Activated CD8-positive, alpha-beta memory T cell treated with anti-CD3 and anti-CD28 coated beads for 4 hours (primary cell): ENCODE data around the gene DENND1B.
A peak's percentile ranks its signal among the peaks of the same experiment; 100 is the strongest.
"Not testable (repeated sequence)": the region's sequence is repeated elsewhere in the genome, so short reads cannot be mapped to it uniquely, and the experiment has no call there.

Experiments used
- DNase-seq, 2 donors: peaks; one replicate each; pipeline ENCODE4 v3.0.0-alpha.2; 2020; ENCODE audit warnings: low read depth in 2 of 2

DENND1B gene

DNA sequence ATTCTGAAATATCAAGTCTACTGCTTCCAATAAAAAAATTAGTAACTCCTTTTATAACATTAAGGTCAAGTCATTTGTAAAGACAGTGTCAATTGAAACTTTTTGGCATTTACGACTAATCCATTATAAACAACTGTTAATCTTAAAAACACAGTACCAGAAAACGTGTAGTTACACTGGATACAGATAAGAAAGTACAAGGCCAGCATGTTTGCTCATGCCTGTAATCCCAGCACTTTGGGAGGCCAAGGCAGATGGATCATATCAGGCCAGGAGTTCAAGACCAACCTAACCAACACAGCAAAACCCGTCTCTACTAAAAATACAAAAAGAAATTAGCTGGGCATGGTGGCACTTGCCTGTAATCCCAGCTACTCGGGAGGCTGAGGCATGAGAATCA is 29.4 kb downstream of the DENND1B start:
- DNase-seq: no peak

DNA sequence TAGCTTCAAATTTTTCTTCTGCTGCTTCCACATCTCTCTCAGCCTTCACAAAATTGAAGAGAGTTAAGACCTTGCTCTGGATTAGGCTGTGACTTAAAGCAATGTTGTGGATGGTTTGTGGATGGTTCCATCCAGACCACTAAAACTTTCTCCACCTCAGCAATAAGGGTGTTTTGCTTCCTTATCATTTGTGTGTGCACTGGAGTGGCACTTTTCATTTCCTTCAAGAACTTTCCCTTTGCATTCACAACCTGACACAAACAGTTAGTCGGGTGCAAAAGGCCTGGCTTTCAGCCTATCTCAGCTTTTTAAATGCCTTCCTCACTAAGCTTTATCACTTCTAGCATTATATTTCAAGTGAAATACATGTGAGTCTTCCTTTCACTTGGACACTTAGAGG is 30.3 kb downstream of the DENND1B start:
- DNase-seq: no peak

DNA sequence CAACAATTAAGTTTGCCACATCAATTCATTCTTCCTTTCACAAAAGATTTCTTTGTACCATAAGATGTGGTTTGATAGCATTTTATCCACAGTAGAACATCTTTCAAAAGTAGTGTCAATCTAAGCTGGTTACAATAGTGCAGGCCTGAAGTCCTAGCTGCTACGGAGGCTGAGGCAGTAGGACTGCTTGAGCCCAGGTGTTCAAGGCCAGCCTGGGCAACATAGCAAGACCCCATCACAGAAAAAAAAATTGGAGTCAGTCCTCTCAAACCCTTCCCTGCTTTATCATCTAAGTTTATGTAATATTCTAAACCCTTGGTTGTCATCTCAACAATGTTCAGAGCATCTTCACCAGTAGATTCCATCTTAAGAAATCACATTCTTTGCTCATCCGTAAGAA is 31.7 kb downstream of the DENND1B start:
- DNase-seq: no peak

DNA sequence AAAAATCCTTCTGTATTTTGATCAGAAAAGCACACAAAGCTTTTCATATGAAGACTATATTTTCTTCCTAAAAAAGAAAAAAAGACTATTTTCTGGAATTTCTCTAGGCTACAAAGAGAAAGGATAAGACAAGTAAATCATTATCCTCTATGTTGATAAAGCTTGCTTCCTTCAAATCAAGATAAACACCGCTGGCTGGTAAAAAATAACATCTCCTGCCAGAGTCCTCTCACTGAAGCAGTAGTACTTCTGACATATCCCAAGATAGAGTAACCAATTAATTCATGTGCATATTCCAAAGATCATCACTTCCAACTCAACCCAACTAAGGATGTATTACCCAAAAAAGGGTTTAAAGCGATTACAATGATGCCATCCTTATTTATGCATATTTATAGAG is 34.3 kb downstream of the DENND1B start:
- no peak for DNase-seq

DNA sequence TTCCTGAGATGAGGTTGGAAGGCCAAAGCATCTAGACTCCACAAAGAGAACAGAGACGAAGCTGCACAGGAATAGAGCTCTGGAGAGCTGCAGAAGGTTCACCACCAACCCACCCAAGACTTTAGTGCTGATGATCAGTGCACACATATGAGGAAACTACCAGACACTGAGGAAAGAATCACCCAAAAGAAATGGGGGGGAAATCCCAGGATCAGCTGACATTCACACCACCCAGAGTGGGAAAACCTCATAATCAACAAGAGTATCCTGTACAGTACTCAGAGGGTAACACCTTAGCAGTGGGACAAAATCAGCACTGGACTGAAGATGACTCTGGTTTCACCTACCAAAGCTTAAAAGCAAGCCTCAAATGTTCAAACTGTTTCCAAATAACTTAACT is 36.4 kb downstream of the DENND1B start:
- peak in 1 of 2 donors; percentile 0 for DNase-seq

DNA sequence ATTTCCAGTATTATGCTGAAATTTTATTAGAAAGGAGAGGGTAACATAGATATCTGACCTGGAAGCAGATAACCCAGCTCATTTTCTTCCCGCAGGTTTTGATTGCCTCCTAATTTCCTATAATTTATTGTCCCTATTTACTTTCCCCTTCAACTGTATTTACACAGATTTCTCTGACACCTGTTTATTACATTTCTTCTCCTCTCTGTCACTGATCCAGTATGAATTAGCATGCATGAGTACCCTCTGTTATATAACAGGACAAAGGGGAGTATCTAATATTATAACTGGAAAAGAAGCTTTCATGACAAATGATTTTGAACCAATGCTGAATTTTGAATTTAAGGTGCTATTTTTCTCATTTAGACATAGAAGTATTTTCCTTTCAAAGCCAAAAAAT is 37.4 kb downstream of the DENND1B start:
- no peak for DNase-seq

DNA sequence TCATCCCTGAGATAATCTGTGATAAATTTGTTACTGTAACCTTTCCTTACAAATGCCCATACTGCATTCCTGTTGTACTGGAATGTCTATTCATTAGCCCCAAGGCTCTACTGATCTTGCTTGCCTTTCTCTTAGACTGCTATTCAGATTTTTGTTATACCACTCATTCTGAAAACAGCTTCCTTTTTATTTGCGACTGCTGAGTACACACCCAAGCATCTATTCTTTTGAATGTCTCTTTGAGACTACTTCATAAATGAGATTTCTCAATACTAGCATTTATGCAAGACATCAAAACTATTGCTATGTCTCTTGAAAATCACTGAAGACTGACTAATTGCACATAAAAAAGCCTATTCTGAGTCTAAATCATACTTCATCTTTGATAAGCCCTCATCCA is 38.6 kb downstream of the DENND1B start:
- DNase-seq: no peak

DNA sequence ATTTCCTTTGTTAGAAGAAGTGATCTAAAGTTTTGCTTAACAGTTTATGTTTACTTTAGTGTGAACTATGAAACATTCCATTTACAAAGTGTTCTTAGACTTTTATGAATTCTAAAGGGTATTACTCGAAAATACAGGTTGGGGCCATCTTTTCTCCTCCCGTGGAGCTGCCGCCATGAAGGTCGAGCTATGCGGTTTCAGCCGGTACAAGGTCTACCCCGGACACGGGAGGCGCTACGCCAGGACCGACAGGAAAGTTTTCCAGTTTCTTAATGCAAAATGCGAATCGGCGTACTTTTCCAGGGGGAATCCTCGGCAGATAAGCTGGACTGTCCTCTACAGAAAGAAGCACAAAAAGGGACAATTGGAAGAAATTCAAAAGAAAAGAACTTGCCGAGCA is 39.8 kb downstream of the DENND1B start:
- DNase-seq: no peak

DNA sequence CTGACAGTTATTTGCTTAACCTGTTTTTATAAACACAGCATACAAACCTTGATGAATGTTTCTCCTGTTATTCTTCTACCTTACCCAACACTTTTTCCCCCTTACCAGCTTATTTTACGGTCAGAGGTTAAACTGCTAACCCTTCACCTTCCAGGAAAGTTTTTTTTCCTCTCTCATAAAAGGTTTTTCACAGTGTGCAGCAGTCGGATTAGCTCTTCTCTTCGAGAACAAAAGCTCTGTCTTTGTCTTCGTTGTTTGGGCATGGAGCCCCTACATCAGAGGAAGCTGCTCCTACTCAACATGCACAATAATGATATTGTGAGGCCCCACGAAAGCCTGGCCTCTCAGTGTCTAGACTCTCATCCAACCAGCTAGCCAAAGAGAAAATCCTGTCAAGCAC is 42.0 kb downstream of the DENND1B start:
- no peak for DNase-seq

DNA sequence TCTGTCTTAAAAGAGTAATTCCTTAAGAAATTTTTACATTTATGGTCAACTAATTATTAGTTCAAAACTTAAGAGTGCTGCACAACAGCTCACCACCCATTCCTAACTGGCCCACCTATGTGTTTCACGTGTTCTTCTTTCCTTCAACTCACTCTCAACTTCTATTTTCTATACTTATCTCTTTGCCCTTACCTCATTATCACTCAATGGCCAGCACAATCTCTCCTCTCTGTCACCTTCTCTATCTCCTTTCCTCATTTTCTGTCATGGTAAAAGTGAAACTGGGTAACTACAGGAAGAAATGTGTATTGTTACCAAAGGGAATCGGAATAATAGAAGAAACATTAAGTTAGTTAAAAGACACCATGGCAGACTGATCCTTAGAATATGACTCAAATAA is 43.1 kb downstream of the DENND1B start:
- no peak for DNase-seq

DNA sequence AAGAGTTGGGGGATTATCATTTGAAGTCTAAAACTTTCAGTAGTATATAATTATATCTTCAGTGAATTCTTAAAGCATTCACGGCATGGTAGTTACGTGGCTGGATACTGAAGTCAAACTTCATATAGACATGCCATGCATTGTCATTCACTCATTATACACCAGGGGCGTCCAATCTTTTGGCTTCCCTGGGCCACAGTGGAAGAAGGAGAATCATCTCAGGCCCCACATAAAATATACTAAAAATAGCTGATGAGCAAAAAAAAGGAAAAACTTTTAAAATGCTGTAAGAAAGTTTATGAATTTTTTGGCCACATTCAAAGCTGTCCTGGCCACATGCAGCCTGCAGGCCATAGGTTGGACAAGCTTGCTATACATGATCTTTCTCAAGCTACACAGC is 43.8 kb downstream of the DENND1B start:
- no peak for DNase-seq

DNA sequence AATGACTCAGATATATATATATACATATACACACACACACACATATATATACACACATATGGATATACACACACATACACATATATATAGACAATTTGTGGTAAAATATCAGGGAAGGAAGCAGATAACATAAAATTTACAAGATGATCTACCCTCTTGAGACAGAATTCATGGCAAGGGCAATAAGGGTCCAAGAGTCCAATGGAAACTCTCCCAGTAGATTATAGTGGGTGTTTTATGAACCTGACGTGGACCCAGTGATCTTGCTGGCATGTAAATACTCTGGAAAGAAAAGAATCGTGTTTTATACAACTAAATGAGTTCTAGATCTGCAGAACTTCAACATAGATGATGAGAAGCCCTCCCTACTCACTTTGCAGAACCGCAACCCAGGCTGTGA is 49.3 kb downstream of the DENND1B start:
- no peak for DNase-seq

DNA sequence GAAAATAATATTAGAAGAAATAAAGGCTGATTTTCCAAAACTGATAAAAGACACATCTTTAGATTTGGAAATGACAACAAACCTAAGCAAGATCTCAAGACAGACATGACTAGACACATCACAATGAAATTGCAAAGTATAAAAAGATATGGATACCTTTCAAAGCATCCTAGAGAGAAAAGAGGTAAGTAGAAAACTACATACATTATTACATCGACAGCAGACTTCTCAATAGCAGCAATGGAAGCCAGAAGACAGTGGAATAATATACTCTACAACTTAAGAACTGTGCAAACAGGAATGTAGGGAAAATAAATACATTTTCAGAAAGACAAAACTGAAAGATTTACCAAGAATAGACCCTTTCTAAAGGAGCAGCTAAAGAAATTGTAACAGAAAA is 50.2 kb downstream of the DENND1B start:
- no peak for DNase-seq

DNA sequence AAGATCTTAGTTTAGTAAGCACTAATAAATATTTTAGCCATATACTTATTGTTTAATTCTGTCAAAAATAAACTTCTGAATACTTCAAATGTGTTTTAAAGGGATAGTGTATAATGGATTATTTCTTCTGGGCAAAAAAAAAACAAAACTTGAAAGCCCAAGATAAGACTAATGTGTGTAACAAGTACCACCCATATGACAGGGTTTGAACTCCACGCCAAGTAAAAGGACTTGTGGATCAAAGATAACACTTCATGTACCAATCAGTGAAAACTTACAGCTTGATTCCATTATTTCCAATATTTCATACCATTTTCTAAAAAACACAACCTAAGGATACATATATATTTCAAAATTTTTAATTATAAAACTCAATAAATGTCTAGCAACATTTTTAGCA is 59.5 kb downstream of the DENND1B start:
- DNase-seq: no peak

DNA sequence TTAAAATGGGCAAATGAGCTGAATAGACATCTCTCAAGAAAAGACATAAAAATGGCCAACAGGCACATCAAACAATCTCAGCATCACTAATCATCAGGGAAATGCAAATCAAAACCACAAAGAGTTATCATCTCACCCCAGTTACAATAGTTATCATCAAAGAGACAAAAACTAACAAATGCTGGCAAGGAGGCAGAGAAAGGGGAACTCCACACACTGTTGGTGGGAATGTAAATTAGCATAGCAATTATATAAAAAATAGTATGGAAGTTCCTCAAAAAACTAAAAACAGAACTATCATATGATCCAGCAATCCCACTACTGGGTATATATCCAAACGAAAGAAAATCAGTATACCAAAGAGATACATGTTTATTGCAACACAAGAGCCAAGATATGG is 68.7 kb downstream of the DENND1B start:
- no peak for DNase-seq

DNA sequence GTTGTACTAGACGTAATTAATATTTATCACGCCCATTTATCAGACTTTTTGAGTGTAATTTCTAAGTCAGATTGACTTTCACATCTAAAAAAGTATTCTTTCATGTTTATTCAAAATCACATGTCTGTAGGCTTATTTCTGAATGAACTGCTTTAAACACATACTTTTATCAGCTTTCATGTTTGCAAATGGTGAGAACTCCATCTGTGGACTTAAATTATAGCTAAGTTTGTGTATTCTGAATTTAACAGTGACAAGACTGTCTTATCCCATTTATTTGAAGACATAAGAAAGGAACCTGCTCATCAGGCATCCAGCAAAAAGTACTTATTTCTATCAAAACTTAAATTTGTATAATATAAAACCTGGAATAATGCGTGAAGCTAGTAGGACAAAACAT is 69.3 kb downstream of the DENND1B start:
- DNase-seq: no peak

DNA sequence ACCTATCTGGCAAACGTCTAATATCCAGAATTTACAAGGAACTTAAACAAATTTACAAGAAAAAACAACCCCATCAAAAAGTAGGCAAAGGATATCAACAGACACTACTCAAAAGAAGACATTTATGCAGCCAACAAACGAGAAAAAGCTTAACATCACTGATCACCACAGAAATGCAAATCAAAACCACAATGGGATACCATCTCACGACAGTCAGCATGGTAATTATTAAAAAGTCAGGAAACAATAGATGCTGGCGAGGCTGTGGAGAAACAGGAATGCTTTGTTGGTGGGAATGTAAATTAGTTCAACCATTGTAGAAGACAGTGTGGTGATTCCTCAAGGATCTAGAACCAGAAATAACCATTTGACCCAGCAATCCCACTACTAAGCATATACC is 74.6 kb downstream of the DENND1B start:
- DNase-seq: not testable (repeated sequence)

DNA sequence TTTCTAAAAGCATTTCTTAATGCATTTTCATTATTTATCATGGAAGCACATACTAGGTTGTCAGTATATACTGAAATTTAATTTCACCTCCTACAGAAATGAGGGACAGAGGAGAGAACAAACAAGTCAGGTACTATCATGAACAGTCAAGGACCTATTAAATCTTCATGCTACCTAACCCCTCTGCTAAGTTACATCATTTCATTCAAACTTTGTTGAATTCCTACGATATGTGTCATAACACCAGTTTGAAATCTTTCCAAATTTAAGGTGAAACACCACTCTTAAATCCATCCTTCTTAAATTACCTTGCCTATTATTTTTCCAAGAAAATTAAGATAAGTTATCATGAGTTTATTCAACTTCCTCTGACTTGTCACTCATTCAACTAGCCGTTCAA is 78.9 kb downstream of the DENND1B start:
- DNase-seq: no peak

DNA sequence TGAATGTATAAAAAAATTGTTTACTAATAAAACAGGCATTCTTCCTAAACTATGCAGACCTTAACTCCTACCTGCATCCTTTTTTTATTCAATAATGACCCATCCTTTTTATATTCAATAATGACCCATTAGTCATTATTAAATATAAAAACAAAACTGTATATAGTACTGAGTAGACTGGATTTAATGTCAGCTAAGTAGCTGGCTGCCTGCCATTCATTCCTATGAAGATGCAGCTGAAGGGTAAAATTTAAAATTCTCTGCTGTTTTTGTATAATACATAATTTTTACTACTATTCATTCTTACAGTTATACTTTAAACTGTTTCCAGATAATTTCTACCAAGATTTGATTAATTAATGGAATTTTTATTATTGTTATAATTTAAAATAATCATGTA is 79.3 kb downstream of the DENND1B start:
- DNase-seq: no peak

DNA sequence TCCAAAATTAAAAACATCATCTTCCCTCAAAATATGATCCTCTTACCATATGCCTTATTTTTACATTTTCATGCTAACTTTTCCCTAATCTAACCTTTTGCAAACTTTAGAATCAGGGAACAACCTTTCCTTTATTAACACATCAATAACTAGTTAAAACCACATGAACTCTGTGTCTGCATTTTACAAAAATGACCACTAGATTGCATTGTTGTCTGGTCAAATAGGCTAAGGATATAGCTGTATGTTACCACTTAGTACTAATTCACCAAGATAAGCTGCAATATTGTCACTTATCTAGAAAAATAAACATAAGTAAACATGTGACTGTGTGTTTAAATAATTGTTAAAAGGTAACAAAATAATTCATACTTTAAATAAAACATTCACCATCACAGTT is 82.3 kb downstream of the DENND1B start:
- DNase-seq: no peak

DNA sequence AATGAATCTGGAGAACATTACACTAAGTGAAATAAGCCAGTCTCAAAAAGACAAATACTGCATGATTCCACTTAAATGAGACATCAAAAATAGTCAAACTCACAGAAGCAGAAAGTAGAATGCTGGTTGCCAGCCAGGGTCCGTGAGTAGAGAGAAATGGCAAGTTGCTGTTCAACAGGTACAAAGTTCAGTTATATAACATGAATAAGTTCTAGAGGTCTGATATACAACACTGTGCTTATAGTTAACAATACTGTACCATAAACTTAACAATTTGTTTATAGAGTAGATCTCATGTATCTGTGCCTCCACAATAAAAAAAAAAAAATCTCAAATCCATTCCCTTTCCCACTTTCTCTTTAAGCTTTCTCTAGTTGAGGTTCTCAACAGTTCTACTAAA is 83.5 kb downstream of the DENND1B start:
- no peak for DNase-seq

DNA sequence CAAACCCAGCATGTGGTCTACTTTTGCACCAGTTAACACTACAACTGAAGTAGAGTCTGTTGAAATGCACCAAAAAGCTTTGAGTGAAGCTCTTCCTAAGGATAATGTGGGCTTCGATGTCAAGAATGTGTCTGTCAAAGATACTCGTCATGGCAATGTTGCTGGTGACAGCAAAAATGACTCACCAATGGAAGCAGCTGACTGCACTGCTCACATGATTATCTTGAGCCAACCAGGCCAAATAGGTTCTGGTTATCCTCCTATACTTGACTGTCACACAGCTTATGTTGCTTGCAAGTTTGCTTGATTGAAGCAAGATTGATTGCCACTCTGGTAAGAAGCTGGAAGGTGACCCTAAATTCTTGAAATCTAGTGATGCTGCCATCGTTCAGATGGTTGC is 85.2 kb downstream of the DENND1B start:
- no peak for DNase-seq

DNA sequence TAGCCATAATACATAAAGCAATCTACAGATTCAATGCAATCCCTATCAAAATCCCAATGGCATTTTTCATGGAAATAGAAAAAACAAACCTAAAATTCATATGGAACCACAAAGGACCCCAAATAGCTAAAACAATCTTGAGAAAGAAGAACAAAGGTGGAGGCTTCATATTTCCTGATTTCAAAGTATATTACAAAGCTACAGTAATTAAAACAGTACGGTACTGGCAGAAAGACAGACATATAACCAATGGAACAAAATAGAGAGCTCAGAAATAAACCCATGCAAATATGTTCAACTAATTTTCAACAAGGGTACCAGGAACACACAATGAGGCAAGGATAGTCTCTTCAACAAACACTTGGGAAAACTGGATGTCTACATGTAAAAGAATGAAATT is 87.0 kb downstream of the DENND1B start:
- no peak for DNase-seq

DNA sequence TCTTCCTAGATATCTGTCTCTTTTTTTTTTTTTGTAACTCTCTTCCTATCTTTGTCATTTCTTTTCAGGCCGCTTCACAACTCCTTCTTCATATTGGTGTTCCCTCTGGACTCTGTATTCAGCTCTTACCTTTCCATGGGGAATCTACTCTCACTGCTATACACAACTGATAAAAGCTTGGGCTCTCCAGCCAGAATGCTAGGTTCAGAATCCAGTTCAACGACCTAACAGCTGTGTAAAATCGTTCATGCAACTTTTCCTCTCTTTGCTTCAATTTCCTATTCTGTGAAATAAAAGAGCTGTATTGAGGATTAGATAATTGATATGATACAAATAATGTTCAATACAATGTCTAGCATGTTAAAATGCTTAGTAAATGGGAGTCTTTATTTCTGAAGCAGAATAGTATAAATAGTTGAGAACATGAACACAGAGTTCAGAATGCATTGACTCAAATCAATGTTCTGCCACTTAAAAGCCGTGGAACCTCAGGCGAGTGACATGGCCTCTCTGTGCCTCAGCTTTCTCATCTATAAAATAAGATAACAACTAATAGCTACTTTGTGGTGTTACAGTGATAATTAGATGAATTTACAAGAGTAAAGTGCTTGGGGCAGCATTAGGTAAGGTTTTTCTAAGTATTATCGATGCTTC is 88.5 kb downstream of the DENND1B start:
- DNase-seq: no peak

DNA sequence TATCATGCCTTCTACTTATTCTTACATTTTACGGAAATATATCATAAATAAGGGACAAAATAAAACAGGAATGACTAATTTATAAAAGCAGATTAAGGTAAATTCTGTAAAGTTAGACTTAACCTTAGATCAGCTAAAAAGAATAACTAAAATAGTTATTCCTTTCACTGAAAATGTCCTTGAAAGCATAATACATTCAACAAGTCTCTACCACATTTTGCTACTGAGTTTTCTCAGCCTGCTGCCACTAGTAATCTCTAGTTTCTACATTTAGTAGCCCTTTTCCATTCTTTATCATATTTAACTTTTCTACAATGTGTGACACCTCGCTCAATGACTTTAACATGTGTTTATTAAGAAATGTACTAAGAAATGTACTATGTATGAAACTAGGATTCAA is 89.0 kb downstream of the DENND1B start:
- no peak for DNase-seq
